ENCODE results near the gene CAVIN2.

Gene CAVIN2, protein sequence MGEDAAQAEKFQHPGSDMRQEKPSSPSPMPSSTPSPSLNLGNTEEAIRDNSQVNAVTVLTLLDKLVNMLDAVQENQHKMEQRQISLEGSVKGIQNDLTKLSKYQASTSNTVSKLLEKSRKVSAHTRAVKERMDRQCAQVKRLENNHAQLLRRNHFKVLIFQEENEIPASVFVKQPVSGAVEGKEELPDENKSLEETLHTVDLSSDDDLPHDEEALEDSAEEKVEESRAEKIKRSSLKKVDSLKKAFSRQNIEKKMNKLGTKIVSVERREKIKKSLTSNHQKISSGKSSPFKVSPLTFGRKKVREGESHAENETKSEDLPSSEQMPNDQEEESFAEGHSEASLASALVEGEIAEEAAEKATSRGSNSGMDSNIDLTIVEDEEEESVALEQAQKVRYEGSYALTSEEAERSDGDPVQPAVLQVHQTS

DNA sequence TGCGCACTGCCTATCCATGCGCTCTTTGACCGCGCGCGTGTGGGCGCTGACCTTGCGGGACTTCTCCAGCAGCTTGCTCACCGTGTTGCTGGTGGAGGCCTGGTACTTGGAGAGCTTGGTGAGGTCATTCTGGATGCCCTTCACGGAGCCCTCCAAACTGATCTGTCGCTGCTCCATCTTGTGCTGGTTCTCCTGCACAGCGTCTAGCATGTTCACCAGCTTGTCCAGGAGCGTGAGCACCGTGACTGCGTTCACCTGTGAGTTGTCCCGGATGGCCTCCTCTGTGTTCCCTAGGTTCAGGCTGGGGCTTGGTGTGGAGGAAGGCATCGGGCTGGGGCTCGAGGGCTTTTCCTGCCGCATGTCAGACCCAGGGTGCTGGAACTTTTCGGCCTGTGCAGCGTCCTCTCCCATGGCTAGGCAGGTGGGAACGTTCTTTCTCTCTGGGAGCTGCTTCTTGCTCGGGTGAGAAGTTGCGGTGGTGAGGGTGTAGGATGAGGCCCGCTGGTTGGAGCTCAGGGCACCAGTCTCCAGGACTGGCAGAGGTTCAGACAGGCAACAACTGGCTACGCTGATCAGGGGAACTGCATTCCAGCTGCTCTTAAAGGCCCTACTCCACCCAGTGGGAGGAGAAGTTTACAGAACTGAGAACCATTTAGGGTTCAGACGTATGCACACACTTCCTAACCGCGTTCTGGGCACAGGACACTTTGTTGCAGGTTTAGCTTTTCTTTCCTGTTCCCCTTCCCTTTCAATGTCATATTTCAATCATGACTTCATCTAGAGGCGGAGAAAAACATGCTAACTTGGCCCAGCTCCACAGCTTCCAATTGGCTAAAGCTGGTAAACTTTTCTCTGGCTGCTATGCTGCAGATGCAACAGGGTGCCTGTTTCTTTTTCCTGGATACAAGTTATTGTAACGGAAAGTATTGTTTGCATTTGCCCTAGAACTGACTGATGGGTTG, at the start of gene CAVIN2:
CAVIN2 (minus strand) TSS at position 574 of the 962 bp plus-strand sequence; CDS start at position 411, 163 bp downstream.
- DNase-seq: no peak

DNA sequence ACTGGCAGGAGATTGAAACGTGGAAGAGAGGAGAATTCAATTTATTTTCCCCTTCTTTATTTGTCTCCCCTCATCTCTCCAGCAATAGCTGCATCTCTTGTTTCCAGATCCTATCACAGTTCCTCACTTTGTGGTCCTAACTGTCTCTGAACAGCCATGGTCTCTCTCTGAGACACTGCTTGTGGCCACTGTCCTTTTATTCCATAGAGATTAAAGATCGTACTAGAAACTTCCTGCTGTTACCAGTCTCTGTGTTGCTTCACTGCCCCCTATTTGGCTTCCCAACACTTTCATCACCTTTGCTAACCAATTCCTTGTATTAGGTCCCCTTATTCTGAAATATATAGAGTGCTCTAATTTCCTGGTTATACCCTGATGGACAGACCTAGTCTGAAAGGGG, 48.9 kb upstream of the CAVIN2 start:
- DNase-seq: no peak

DNA sequence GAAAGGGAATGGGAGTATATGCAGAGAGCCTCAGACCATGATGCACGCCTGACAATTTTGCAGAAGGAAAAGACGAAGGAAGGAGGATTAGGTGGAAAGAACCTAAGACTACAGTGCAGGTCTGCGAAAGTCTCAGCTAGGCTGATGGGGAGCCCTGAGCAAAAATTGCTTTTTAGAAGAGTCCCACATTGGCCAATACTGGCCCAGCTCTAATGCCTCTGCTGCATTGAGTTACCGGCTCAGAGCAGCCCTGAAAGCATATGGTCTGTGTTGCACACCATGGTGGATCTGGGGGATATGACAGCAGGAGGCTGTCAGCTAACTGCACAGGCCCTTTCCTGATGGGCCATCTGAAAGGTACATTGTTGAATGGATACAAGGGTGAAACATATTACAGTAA, 48.3 kb upstream of the CAVIN2 start:
- no peak for DNase-seq

DNA sequence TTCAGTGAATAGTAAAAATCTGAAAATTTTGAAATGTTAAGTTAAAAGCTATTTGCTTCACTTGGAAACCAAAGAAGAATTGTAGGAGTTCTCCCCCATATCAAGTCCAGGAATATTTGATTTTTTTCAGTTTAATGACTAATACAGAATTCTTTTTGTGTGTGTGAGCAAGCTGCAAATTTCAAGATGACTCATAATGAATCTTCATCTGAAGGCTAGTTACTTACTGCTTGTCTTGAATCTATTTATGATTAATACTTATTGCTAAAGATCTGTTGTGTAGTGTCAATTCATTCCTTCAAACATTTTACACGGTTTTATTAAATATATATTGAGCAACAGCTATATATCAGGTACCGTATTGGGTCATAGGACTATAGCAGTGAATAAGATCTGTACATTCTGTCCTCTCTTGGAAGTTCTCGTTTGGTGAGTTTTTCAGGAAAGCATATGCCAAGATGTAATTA, 47.8 kb upstream of the CAVIN2 start:
- no peak for DNase-seq

DNA sequence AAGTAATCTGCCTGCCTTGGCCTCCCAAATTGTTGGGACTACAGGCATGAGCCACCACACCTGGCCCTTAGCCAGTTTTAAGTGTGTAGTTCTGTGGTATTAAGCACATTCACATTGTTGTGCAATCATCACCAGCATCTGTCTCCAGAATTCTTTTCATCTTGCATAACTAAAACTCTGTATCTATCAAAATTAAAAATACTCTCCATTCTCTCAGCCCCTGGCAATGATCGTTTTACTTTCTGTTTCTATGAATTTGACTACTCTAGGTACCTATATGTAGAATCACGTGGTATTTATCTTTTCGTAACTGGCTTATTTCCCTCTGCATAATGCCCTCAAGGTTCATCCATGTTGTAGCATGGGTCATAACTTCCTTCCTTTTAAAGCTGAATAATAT, 45.5 kb upstream of the CAVIN2 start:
- DNase-seq: no peak

DNA sequence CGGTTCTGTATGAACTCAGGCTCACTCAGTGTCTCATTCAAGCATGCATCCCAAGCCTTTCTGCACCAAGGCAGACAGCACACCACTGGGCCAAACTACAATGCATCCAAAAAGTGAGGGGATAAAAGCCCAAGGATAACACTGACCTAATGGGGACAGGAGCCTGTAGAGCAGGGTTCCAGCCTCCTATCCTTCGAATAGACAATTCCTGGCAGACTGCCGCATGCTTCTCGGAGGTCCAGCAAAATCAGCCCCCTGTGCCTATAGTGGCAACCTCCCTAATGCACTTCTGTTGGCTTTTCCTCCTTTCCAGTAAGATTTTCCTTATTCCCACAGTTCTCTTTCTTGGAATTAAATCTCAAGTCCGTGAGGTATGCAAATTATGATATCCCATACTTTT, 44.8 kb upstream of the CAVIN2 start:
- DNase-seq: no peak

DNA sequence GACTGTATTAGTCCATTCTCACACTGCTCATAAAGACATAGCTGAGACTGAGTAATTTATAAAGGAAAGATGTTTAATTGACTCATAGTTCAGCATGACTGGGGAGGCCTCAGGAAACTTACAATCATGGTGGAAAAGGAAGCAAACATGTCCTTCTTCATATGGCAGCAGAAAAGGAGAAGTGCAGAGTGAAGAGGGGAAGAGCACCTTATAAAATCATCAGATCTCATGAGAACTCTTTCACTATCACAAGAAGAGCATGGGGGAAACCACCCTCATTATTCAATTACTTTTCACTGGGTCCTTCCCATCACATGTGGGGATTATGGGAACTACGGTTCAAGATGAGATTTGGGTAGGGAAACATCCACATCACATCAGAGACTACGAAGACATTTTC, 43.0 kb upstream of the CAVIN2 start:
- no peak for DNase-seq

DNA sequence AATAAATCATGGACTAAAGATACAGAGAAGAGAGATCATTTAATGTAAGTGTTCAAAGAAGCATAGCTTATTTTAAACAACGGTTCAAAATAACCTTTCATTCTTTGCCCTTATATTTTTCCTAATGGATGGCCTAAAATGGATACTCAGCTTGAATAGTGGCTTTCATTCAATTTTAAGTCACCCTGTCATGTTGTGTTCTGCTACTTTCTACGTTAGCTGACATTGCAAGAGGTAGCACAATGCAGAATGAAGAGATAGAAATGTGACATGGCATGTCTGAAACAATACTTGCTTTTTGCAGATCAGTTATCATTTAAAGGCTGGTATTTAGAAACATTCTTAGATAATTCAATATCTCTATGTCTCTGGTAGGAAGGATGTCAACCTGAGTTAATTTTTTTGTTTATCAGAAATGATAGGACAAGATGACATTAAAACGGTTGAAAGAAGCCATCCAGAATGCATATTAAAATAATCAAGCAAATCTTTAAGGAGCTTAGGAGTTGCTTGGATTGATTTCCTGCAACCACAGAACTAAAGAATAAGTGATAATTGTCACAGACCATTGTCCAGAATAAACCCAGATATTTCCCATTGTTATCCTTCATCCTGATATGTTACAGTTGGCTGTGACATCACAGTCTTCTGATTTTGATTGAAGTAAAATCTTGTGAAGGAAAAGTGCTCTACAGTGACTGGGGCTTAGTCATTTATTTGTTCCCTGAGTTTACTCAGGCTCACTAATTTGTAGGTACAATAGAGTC, 41.7 kb upstream of the CAVIN2 start:
- DNase-seq: no peak

DNA sequence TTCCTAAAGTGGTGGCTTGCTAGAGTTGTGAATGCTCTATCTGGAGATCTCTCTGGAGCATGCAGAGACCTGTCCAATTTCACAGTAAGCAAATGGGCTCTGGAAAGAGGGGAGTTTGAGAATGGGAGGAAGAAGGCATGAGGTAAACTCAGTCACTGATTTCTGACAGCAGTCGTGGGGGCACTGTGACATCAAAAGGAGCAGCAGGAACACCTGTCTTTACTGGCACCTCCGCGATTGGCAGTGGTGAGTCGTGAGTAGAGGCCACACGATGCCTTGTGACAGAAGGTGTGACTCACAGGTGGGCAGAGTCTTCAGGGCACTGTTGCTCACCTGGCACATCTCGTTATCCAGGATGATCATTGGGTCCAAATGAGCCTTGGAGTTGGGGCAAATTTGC, 38.8 kb upstream of the CAVIN2 start:
- DNase-seq: peak; percentile 91

DNA sequence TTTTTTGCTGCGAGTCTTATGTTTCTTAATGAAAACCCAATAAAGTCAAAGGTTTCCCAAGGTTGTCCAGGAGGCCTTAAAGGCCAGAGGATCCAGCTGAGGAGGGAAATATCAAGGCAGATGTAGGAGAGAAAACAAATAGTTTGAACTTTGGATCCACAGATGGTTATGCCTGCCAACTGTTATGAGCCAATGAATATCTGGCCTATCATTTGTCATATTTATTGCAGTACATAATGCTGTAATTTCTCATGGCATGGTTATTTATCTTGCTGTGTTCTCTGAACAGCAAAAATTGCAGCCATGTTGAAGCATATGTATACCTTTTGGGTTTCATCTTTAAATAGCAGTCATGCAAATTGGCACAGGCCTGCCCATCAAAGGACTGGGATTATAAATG, 38.2 kb upstream of the CAVIN2 start:
- DNase-seq: peak; percentile 92

DNA sequence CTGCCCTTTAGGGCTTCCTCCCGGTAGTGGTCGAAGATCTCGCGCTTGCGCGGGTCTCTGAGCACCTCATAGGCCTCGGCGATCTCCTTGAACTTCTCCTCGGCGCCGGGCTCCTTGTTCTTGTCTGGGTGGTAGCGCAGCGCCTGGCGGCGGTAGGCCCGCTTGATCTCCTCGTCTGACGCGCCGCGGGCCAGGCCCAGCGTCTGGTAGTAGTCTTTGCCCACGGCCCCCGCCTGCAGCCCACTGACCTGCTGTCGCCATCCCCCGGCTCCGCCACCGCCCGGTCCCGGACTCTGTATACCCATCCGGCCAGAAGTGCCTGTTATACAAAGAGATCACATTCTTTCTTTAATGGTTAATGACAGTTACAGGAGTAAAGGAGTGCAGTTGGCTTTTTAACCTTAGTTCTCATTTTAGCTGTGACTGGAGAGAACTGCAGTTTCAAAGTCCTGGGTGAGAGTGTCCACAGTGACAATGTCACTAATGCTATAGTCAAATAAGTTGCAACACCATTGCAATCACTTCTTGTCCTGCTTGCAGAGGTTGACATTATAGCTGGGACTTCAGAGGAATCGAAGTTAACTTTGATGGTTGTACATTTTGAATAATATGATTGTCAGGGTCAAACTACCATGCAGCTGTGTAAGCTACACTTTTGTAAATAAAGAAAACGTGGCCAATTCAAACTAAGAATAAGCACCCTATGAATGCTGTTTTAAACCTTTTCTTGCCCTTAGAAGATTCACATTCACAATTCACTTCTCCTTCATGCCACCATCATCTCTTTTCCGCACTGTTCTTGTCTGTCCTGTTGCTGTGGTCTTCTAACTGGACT, 35.3 kb upstream of the CAVIN2 start:
- no peak for DNase-seq

DNA sequence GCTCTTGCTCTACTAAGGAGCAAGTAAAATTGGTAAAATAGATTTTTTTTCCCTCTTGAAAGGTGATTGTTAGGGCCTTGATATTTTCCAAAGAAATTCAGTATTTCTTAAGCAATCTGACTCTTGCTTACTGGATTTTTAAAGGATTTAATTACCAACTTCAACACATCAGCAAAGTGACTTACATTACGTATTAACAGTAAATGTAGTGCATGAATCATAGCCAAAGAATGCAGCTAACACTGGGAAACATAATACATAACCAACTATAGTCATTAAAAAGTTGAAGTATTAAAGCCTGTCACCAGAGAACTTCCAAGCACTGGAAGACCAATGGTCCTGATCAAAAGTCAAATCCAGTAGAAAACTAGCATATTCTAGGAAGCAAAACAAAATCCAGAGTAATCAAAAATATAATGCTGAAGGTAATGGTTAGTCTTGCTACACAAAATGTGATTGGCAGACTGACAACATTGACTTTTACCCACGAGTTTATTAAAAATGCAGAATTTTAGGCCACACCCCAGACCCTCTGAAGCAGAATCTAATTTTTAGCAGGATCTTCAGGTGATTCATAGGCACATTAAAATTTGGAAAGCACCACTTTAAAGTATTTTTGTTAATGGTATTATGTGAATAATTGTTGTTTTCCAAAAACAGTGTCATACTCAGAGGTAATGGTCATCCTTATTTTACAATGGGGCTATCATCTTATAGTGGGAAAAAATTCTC, 31.8 kb upstream of the CAVIN2 start:
- no peak for DNase-seq

DNA sequence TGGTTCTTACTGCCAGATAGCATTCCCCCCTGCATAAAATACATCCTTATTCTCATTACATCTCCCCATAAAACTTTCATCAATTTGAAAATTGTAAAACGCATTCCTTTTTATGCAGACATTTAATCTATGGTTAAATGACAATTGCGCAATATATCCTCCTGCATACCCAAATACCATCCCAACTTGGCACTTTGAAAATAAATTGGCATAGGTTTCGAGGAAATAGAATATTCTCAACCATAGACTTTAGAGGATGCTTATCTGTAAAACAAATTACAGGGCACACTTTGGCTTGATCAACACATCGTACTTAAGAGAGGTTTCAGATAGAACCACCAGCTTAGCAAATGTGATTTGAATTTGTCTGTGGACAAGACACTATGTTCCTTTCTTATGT, 31.0 kb upstream of the CAVIN2 start:
- no peak for DNase-seq

DNA sequence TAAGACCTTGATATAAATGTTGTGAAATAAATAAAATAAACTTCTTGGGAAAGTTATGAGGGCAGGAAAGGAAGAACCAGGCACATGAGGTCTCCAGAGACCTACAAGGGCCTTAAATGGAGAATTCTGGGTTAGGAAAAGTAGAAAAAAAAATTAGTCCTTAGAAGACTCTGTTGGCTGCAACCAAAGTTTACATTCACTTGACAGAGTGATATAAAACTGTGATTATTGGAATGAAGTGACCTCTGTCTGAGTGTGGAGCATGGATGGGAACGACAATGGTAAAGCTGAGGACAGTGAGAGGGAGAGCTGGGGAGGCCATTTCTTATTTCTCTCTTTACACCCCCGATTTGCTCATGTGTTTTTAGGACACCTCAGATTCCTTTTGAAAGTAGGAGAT, 29.0 kb upstream of the CAVIN2 start:
- no peak for DNase-seq

DNA sequence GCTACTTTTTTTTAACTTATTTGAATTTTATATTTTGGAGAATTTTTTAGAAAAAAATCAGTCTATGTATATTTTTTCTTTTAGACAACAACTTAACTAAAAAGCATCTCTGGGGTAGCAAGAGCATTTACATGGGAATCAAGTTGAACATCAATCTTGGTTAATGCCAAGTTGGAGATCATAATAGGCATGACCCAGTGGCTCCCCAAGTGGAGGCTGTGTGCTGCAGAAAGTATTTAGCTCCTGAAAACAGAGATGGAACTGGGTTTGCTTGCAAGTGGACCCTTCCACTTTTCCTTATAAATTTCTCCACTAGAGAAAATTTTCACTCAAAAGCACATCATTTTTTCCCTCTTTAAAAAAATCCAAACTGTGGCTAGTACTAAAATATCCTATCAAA, 23.9 kb upstream of the CAVIN2 start:
- peak; percentile 4 for DNase-seq

DNA sequence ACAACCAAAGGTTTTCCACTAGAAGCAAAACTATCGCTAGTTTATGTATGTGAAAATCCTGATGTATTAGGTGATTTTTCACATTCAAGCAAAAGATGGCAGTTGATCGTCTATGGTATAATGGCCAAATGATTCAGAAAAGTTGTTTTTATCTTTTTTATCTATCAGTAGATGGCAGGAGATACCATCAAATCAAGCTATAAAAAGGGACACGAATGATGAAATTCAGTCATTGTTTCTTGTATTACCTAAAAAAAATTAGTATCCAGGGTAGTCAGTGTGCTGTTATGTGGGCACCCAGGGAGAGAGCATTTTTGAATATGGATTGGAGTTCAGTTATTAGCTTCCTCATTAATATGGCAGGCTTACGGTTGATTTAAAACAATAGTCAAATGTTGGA, 22.9 kb upstream of the CAVIN2 start:
- DNase-seq: peak; percentile 16

DNA sequence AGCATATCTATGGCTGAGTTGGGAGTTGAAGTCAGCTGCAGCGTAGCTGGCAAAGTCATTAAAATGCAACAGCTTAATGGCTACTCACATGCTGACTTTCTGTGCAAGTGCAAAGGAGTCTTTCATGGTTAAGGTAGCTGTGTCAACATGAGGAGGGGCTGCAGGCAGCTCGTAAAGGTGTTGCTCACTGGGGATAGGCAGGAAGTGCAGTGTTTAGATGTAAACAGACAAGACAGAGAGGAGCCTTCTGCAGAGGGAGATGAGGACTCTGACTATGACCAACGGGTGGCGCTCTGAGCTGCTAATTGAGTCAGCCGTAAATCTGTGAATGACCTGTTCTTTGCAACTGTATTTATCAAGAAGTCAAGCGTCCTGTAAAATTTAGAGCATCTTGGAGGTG, 22.3 kb upstream of the CAVIN2 start:
- peak; percentile 62 for DNase-seq

DNA sequence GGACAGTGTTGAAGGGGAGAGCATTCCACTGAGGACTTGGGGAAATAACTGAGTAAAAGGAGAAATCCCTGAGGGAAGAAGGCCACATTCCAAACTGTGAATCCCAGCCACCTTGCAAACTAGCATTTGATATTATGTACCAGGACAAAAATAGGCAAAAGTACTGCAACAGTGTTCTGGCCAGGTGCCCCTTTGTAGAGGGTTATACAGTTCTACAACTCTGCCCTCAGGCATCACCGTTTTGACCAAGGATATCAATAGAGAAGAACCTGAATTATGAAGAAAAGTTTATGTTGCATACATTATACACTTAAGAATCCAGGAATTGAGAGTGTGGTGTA, 20.6 kb upstream of the CAVIN2 start:
- no peak for DNase-seq

DNA sequence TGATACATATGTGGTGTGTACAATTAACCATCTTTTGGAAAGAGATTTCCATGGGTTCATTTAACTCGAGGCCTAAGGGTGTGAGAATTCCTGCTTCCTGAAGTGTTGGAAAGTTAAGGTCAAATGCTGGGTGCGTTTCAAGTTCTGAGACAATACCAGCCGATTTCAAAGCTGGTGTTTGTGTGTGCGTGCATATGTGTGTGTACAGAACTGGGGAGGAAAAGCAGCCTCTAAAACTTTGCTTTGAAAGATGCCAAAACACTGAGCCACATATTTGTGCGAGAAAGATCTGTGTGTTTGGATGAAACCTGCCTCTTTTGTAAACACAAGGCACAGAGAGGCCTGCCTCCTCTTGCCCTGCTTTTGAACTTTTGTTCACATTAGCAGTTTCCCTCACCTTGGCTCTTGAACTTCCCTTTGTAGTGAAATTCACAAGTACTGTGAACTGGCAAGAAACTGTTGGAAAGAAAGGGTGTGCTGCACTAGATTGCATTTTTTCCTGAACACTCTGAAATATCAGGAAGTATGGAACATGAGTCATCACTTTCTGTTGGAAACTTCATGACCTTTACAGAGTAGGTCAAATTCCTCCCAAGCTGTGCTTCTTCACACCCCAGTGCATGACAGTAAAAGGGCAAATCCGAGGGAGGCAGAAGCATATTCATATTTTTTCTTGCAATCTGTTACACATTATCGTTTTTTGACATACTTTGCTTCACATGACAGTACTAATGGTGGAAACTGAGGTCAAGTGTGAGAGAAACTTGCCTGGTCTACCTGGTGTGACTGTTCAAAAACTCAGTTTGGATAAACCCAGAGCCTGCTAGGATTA, 20.0 kb upstream of the CAVIN2 start:
- no peak for DNase-seq

DNA sequence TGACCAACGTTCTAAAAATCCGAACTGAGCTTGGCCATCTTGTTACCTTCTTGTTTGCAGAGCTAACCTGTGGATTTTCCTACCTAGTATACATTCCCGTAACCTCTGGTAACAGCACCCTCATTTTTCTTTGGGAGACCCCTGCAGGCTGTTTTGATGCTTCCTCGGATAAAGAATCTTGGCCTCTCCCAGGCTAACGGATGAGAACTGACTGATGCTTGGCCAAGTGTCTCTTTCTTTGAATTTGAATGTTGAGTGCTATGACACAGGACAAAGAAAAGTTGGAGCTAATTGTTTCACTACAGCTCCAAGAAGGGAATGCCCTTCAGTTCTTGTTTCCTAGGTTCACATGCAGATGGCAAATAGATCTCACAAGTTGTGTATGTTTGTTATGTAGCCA, 19.3 kb upstream of the CAVIN2 start:
- DNase-seq: no peak
